Liver (tissue), 9 donors: ENCODE measurements around the gene GRAMD2B. TPM values are rescaled to one million over a fixed set of nuclear protein-coding genes. Genes with fewer than 3 reads are reported as not detected.

Experiments
- DNase-seq: peaks from one replicate; pipeline ENCODE4 v3.0.0-alpha.2; 2017; ENCODE audit warnings: low spot score
- H3K27ac ChIP-seq, 2 donors: one replicate each; pipeline ENCODE4 v1.7.0; 2013; ENCODE audit warnings: inconsistent platforms in 2 of 2, low read length in 2 of 2, control low read depth in 1 of 2, low read depth in 1 of 2, mild to moderate bottlenecking in 1 of 2
- H3K27me3 ChIP-seq, 4 donors: one replicate each; pipeline versions ENCODE4 v1.6.1 to v1.7.0; 2013; ENCODE audit warnings: low read length in 3 of 4, inconsistent platforms in 1 of 4, mild to moderate bottlenecking in 1 of 4, moderate library complexity in 1 of 4; ENCODE audit not compliant: control insufficient read depth in 4 of 4, insufficient read depth in 4 of 4
- H3K36me3 ChIP-seq, 4 donors: one replicate each; pipeline versions ENCODE4 v1.6.1 to v1.7.0; 2013; ENCODE audit warnings: low read length in 3 of 4, mild to moderate bottlenecking in 3 of 4, low read depth in 1 of 4, moderate library complexity in 1 of 4; ENCODE audit not compliant: control insufficient read depth in 4 of 4, insufficient read depth in 3 of 4
- H3K4me1 ChIP-seq, 4 donors: one replicate each; pipeline versions ENCODE4 v1.6.1 to v1.7.0; 2013; ENCODE audit warnings: low read length in 3 of 4, mild to moderate bottlenecking in 3 of 4, moderate library complexity in 1 of 4; ENCODE audit not compliant: control insufficient read depth in 4 of 4, insufficient read depth in 4 of 4
- H3K4me3 ChIP-seq, 3 donors: one replicate each; pipeline versions ENCODE4 v1.6.1 to v1.7.0; 2013; ENCODE audit warnings: low read length in 3 of 3, control low read depth in 1 of 3, low read depth in 1 of 3, mild to moderate bottlenecking in 1 of 3
- H3K9ac ChIP-seq, 2 donors: one replicate each; pipeline ENCODE4 v1.7.0; 2013; ENCODE audit warnings: low read length in 2 of 2, mild to moderate bottlenecking in 2 of 2, moderate library complexity in 2 of 2, control low read depth in 1 of 2, low read depth in 1 of 2
- H3K9me3 ChIP-seq, 4 donors: one replicate each; pipeline versions ENCODE4 v1.6.1 to v1.7.0; 2013; ENCODE audit warnings: low read length in 3 of 4; ENCODE audit not compliant: control insufficient read depth in 4 of 4
- EGR1 ChIP-seq, 2 donors: IDR thresholded peaks; 2 replicates each; pipeline ENCODE4 v1.6.1; 2016 to 2018; ENCODE audit warnings: antibody characterized with exemption in 2 of 2, low read depth in 2 of 2
- FOXA1 ChIP-seq: IDR thresholded peaks from 2 replicates; pipeline ENCODE4 v1.6.1; 2016; ENCODE audit warnings: antibody characterized with exemption
- FOXA2 ChIP-seq: IDR thresholded peaks from 2 replicates; pipeline ENCODE4 v1.6.1; 2016; ENCODE audit warnings: antibody characterized with exemption
- GABPA ChIP-seq, 2 donors: IDR thresholded peaks in 1 of 2; conservative IDR thresholded peaks in 1 of 2; 2 replicates each; pipeline ENCODE4 v1.6.1; 2016; ENCODE audit warnings: antibody characterized with exemption in 2 of 2, mild to moderate bottlenecking in 1 of 2, moderate library complexity in 1 of 2
- HNF4A ChIP-seq, 2 donors: conservative IDR thresholded peaks; 2 replicates each; pipeline ENCODE4 v1.6.1; 2016; ENCODE audit warnings: antibody characterized with exemption in 2 of 2, mild to moderate bottlenecking in 2 of 2
- JUND ChIP-seq, 2 donors: IDR thresholded peaks; 2 replicates each; pipeline ENCODE4 v1.6.1; 2016; ENCODE audit warnings: antibody characterized with exemption in 2 of 2
- NR2F2 ChIP-seq: IDR thresholded peaks from 2 replicates; pipeline ENCODE4 v1.6.1; 2016; ENCODE audit warnings: antibody characterized with exemption
- RAD21 ChIP-seq, 2 donors: IDR thresholded peaks; 2 replicates each; pipeline ENCODE4 v1.6.1; 2016; ENCODE audit warnings: antibody characterized with exemption in 2 of 2, mild to moderate bottlenecking in 2 of 2
- RXRA ChIP-seq, 2 donors: IDR thresholded peaks; 2 replicates each; pipeline ENCODE4 v1.6.1; 2017 to 2018; ENCODE audit warnings: antibody characterized with exemption in 2 of 2, mild to moderate bottlenecking in 1 of 2
- TAF1 ChIP-seq: conservative IDR thresholded peaks from 2 replicates; pipeline ENCODE4 v1.6.1; 2016; ENCODE audit warnings: antibody characterized with exemption, mild to moderate bottlenecking
- YY1 ChIP-seq: IDR thresholded peaks from 2 replicates; pipeline ENCODE4 v1.6.1; 2016; ENCODE audit warnings: antibody characterized with exemption, mild to moderate bottlenecking
- WGBS: extraction: QIAGEN DNeasy Blood & Tissue Kit; methylation state at CpG from one replicate; pipeline ENCODE4 v1.1.7; 2013; 5-methylcytosine and 5-hydroxymethylcytosine counted together
- polyA plus RNA-seq, 2 donors: library from polyadenylated mRNA; stranded (reverse) in 1 of 2; unstranded in 1 of 2; fragments of 200-250 nt in 1 of 2; fragments of >200 nt in 1 of 2; fragmentation: Nextera tagmentation in 1 of 2; extraction: Ambion mirVana in 1 of 2; gene quantifications; one replicate each; pipeline versions ENCODE4 v1.2.1 to v1.2.3, GENCODE V29; 2013 to 2015
- total RNA-seq, 2 donors: library from RNA; depleted of rRNA; stranded (reverse); fragments of >200 nt; gene quantifications; one replicate each; pipeline ENCODE4 v1.2.3, GENCODE V29; 2014
- TF ChIP-seq, protein P1 (sequence below): IDR thresholded peaks from 2 replicates; pipeline ENCODE4 v1.6.1; 2016; ENCODE audit warnings: antibody characterized with exemption, mild to moderate bottlenecking
- TF ChIP-seq, protein P2 (sequence below): IDR thresholded peaks from 2 replicates; pipeline ENCODE4 v1.6.1; 2016; ENCODE audit warnings: antibody characterized with exemption
- TF ChIP-seq, protein P3 (sequence below): fragments of 150-350 bp; IDR thresholded peaks from 2 replicates; pipeline ENCODE4 v1.5.1; 2017; ENCODE audit warnings: improper control_type of control experiment, low read depth, low read length; ENCODE audit not compliant: missing input control
- TF ChIP-seq, protein P4 (sequence below): IDR thresholded peaks from 2 replicates; pipeline ENCODE4 v1.6.1; 2016; ENCODE audit warnings: antibody characterized with exemption
- TF ChIP-seq, protein P5 (sequence below): IDR thresholded peaks from 2 replicates; pipeline ENCODE4 v1.6.1; 2016; ENCODE audit warnings: antibody characterized with exemption
- donor health status: healthy.
- donor health status: healthy.
- donor health status: healthy.
- donor health status: healthy.
- donor health status: healthy.

Gene GRAMD2B
- total and polyA plus RNA-seq, 4 donors, result 6.5 to 24.1 (median 13.5) TPM

DNA sequence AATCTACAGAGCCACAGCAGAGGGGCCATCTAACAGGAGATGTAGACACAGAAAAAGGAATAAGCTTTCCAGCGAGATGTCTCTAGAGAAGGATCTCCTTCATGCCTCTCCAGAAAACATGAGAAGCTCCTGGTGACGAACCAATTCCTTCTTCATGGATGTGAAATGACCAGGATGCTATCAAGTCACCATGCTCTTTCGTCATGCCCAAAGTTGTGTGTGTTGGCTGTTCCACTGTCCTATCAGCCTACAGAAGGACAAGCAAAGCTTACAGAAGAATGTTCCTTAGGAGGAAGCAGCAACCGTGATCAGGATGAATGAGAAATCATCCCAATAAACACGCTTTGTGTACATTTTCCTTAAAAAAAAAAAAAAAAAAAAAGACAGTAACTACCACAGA lies 117.4 kb downstream of the GRAMD2B start:
- Histone ChIP-seq H3K4me1 (peaks cover 0 to 39% (median 26%) of the 10 kb centered on the region in 4 donors), H3K27ac (no peak overlapping the region), H3K4me3 (no peak overlapping the region), H3K9ac (no peak overlapping the region), H3K27me3 (no peaks in the 10 kb centered on the region), H3K9me3 (no peaks in the 10 kb centered on the region), H3K36me3 (peaks cover 0 to 4% (median 0%) of the 10 kb centered on the region in 4 donors)
- WGBS, result 85% methylated on average over 5 of the region's 5 CpGs
- DNase-seq, result no peak
- no peak for TF ChIP-seq YY1
- TF ChIP-seq, protein P1, sequence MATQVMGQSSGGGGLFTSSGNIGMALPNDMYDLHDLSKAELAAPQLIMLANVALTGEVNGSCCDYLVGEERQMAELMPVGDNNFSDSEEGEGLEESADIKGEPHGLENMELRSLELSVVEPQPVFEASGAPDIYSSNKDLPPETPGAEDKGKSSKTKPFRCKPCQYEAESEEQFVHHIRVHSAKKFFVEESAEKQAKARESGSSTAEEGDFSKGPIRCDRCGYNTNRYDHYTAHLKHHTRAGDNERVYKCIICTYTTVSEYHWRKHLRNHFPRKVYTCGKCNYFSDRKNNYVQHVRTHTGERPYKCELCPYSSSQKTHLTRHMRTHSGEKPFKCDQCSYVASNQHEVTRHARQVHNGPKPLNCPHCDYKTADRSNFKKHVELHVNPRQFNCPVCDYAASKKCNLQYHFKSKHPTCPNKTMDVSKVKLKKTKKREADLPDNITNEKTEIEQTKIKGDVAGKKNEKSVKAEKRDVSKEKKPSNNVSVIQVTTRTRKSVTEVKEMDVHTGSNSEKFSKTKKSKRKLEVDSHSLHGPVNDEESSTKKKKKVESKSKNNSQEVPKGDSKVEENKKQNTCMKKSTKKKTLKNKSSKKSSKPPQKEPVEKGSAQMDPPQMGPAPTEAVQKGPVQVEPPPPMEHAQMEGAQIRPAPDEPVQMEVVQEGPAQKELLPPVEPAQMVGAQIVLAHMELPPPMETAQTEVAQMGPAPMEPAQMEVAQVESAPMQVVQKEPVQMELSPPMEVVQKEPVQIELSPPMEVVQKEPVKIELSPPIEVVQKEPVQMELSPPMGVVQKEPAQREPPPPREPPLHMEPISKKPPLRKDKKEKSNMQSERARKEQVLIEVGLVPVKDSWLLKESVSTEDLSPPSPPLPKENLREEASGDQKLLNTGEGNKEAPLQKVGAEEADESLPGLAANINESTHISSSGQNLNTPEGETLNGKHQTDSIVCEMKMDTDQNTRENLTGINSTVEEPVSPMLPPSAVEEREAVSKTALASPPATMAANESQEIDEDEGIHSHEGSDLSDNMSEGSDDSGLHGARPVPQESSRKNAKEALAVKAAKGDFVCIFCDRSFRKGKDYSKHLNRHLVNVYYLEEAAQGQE, result no peak
- TF ChIP-seq GABPA (IDR thresholded peaks at IDR 0.05 in 1 of 2, conservative IDR thresholded peaks at IDR 0.05 in 1 of 2), result no peak
- no peak for TF ChIP-seq RXRA (IDR thresholded peaks at IDR 0.05)
- TF ChIP-seq TAF1, result no peak
- TF ChIP-seq HNF4A (conservative IDR thresholded peaks at IDR 0.05), result no peak
- TF ChIP-seq, protein P2, sequence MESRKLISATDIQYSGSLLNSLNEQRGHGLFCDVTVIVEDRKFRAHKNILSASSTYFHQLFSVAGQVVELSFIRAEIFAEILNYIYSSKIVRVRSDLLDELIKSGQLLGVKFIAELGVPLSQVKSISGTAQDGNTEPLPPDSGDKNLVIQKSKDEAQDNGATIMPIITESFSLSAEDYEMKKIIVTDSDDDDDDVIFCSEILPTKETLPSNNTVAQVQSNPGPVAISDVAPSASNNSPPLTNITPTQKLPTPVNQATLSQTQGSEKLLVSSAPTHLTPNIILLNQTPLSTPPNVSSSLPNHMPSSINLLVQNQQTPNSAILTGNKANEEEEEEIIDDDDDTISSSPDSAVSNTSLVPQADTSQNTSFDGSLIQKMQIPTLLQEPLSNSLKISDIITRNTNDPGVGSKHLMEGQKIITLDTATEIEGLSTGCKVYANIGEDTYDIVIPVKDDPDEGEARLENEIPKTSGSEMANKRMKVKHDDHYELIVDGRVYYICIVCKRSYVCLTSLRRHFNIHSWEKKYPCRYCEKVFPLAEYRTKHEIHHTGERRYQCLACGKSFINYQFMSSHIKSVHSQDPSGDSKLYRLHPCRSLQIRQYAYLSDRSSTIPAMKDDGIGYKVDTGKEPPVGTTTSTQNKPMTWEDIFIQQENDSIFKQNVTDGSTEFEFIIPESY, result no peak
- TF ChIP-seq JUND (IDR thresholded peaks at IDR 0.05), result no peak
- TF ChIP-seq FOXA1, result no peak
- no peak for TF ChIP-seq RAD21 (IDR thresholded peaks at IDR 0.05)

DNA sequence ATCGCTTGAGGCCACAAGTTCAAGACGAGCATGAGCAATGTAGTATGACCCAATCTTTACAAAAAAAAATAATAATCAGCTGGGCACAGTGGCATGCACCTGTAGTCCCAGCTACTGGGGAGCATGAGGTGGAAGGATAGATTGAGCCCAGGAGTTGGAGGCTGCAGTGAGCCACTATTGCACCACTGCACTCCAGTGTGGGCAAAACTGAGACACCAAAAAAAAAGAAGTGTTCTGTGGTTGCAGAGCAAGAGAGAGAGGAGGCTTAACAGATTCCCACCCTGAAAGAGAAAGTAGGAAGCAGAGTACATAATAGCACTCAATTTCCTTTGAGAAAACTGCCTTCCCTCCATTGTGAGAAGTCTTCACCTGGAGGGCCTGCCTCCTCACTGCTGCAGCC lies 119.2 kb downstream of the GRAMD2B start:
- 62% methylated on average over 2 of the region's 2 CpGs for WGBS
- H3K9ac ChIP-seq, result no peak overlapping the region

DNA sequence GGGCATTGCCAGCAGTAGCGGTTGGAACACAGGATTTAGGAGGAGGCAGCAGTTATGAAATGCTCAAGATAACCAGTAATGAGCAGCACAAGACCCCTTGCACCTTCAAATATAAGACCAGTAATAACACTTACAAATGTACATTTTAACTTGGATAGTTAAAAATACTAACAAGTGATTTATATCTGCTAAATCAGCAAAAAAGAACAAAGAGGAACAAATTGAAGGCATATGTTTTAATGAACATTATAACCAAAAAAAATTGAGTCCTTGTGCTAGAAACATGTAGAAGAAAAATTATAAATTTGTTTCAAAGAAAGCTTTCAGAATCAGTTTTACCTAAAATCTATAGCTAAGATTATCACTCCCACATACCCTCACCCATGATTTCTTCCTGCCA lies 119.8 kb downstream of the GRAMD2B start:
- H3K9me3 ChIP-seq, result no peaks in the 10 kb centered on the region
- peaks cover 0 to 39% (median 26%) of the 10 kb centered on the region in 4 donors for H3K4me1 ChIP-seq
- H3K27me3 ChIP-seq, result no peaks in the 10 kb centered on the region
- H3K4me3 ChIP-seq, result no peak overlapping the region
- 82% methylated on average over 1 of the region's 1 CpG for WGBS
- no peak overlapping the region for H3K9ac ChIP-seq
- peaks cover 0 to 11% (median 9%) of the 10 kb centered on the region in 4 donors for H3K36me3 ChIP-seq
- no peak for DNase-seq
- peak overlapping the region; percentile 46 to 55 for H3K27ac ChIP-seq
- TF ChIP-seq YY1 (no peak), FOXA2 (no peak), JUND (IDR thresholded peaks at IDR 0.05) (no peak), GABPA (IDR thresholded peaks at IDR 0.05 in 1 of 2, conservative IDR thresholded peaks at IDR 0.05 in 1 of 2) (no peak), FOXA1 (no peak), TAF1 (no peak), NR2F2 (no peak), EGR1 (IDR thresholded peaks at IDR 0.05; ENCODE audit: low read depth in 2 of 2) (no peak), RAD21 (IDR thresholded peaks at IDR 0.05) (no peak)
- TF ChIP-seq, protein P3, sequence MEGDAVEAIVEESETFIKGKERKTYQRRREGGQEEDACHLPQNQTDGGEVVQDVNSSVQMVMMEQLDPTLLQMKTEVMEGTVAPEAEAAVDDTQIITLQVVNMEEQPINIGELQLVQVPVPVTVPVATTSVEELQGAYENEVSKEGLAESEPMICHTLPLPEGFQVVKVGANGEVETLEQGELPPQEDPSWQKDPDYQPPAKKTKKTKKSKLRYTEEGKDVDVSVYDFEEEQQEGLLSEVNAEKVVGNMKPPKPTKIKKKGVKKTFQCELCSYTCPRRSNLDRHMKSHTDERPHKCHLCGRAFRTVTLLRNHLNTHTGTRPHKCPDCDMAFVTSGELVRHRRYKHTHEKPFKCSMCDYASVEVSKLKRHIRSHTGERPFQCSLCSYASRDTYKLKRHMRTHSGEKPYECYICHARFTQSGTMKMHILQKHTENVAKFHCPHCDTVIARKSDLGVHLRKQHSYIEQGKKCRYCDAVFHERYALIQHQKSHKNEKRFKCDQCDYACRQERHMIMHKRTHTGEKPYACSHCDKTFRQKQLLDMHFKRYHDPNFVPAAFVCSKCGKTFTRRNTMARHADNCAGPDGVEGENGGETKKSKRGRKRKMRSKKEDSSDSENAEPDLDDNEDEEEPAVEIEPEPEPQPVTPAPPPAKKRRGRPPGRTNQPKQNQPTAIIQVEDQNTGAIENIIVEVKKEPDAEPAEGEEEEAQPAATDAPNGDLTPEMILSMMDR, result no peak
- TF ChIP-seq, protein P1, result no peak
- TF ChIP-seq, protein P4, sequence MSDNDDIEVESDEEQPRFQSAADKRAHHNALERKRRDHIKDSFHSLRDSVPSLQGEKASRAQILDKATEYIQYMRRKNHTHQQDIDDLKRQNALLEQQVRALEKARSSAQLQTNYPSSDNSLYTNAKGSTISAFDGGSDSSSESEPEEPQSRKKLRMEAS, result no peak
- TF ChIP-seq, protein P5, sequence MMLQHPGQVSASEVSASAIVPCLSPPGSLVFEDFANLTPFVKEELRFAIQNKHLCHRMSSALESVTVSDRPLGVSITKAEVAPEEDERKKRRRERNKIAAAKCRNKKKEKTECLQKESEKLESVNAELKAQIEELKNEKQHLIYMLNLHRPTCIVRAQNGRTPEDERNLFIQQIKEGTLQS, result no peak

More for the DNA sequence above, 119.2 kb downstream of the GRAMD2B start:
- H3K9me3 ChIP-seq, result no peaks in the 10 kb centered on the region
- H3K4me3 ChIP-seq, result no peak overlapping the region
- H3K36me3 ChIP-seq, result peaks cover 0 to 11% (median 8%) of the 10 kb centered on the region in 4 donors
- no peaks in the 10 kb centered on the region for H3K27me3 ChIP-seq
- no peak for DNase-seq
- no peak for TF ChIP-seq JUND (IDR thresholded peaks at IDR 0.05)
- peaks cover 0 to 39% (median 26%) of the 10 kb centered on the region in 4 donors for H3K4me1 ChIP-seq
- no peak overlapping the region for H3K27ac ChIP-seq
